ENCODE measurements around the gene NIT1.
A peak's percentile ranks its signal among the peaks of the same experiment; 100 is the strongest.

DNA sequence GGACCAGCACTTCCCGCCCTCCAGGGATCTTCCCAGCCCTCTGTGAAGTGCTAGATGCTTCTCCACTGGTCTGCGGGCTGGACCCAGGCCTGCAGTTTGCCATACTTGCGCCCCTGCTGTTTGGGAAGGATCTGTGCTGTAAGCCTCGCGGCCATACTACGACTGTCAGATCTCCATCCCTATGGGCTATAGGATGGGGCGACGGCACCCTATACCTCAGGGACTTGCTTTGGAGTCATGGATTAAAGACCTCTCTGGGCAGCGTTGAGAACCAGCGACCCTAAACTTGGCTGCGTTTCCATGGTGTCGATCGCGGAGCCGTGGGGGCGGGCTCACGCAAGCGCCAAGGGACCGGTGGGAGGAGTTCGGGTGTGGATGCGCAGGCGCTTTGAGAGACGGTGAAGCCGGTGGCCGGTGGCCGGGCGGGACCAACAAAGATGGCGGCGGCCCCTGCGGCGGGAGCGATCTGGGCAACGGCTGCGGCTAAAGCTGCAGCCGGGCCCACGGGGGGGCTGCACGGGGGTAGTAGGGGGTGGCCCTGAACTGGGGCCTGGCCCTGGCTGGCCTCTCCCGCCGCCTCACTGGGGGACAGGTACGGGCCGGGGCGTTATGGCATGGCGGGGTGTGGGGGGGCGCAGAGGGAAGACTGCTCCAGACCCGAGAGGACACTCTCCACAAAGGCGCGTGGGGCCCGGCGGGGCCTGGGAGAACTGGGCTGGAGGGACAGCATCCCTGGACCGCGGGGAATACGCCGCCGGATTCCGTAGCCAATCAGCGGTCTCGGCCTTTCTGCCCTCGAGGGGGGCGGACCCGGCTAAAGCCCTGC, 41.4 kb downstream of the NIT1 start, which contains the start of gene USP21:
- TF ChIP-seq CREB1 (IDR thresholded peaks at IDR 0.05; ENCODE audit: low read depth) (no peak), NFIC (IDR thresholded peaks at IDR 0.05) (no peak), TCF12 (IDR thresholded peaks at IDR 0.05; ENCODE audit: low read depth) (peak; percentile 62), EP300 (IDR thresholded peaks at IDR 0.05; ENCODE audit: borderline replicate concordance) (0 out of 2 replicates have a peak, but pooled peaks have one; percentile 22), FOXM1 (IDR thresholded peaks at IDR 0.05; ENCODE audit: borderline replicate concordance, low read depth) (no peak), RAD21 (IDR thresholded peaks at IDR 0.05; ENCODE audit: low read depth) (no peak), YY1 (IDR thresholded peaks at IDR 0.05; ENCODE audit: low read depth) (peak; percentile 97), TAF1 (IDR thresholded peaks at IDR 0.05; ENCODE audit: low read depth) (peak; percentile 100)
- TF ChIP-seq, protein P1, sequence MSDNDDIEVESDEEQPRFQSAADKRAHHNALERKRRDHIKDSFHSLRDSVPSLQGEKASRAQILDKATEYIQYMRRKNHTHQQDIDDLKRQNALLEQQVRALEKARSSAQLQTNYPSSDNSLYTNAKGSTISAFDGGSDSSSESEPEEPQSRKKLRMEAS (IDR thresholded peaks at IDR 0.05), result peak; percentile 12
- TF ChIP-seq, protein P2, sequence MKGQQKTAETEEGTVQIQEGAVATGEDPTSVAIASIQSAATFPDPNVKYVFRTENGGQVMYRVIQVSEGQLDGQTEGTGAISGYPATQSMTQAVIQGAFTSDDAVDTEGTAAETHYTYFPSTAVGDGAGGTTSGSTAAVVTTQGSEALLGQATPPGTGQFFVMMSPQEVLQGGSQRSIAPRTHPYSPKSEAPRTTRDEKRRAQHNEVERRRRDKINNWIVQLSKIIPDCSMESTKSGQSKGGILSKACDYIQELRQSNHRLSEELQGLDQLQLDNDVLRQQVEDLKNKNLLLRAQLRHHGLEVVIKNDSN (IDR thresholded peaks at IDR 0.05), result no peak
- TF ChIP-seq, protein P3, sequence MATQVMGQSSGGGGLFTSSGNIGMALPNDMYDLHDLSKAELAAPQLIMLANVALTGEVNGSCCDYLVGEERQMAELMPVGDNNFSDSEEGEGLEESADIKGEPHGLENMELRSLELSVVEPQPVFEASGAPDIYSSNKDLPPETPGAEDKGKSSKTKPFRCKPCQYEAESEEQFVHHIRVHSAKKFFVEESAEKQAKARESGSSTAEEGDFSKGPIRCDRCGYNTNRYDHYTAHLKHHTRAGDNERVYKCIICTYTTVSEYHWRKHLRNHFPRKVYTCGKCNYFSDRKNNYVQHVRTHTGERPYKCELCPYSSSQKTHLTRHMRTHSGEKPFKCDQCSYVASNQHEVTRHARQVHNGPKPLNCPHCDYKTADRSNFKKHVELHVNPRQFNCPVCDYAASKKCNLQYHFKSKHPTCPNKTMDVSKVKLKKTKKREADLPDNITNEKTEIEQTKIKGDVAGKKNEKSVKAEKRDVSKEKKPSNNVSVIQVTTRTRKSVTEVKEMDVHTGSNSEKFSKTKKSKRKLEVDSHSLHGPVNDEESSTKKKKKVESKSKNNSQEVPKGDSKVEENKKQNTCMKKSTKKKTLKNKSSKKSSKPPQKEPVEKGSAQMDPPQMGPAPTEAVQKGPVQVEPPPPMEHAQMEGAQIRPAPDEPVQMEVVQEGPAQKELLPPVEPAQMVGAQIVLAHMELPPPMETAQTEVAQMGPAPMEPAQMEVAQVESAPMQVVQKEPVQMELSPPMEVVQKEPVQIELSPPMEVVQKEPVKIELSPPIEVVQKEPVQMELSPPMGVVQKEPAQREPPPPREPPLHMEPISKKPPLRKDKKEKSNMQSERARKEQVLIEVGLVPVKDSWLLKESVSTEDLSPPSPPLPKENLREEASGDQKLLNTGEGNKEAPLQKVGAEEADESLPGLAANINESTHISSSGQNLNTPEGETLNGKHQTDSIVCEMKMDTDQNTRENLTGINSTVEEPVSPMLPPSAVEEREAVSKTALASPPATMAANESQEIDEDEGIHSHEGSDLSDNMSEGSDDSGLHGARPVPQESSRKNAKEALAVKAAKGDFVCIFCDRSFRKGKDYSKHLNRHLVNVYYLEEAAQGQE (IDR thresholded peaks at IDR 0.05; ENCODE audit: low read depth), result no peak
